ENCODE data around the gene LBX2. TPM values are rescaled to one million over a fixed set of nuclear protein-coding genes. Genes with fewer than 3 reads are reported as not detected.

Gene LBX2
- total RNA-seq (2014; rRNA removed; shearing (Covaris generic)) (0.24 TPM in 1 of 2 replicates, not detected in the other), polyA plus RNA-seq (2016; fragmentation: Nextera tagmentation; extraction: Ambion mirVana) (0.57 and 0.82 TPM in 2 replicates)
- long read RNA-seq, result 0 reads

GRCh38 chr2:74499267-74499939, at the start of gene LBX2:
TSS of gene LBX2 (minus strand) at chr2:74499603. CDS start at chr2:74499537, 66 bp downstream.
- H3K4me3 Mint-ChIP-seq, result peak within 1 kb of the TSS; percentile 77
- TF ChIP-seq CREB1 (CRISPR knock-in tag; IDR thresholded peaks at IDR 0.05; ENCODE audit: low read depth) (no peak), REST (IDR thresholded peaks at IDR 0.05; ENCODE audit: unreplicated experiment) (no peak), EZH2phosphoT487 (IDR thresholded peaks at IDR 0.05; ENCODE audit: unreplicated experiment) (peak; percentile 47), EZH2 (IDR thresholded peaks at IDR 0.05; ENCODE audit: low read depth, unreplicated experiment) (peak; percentile 62)
- H3K36me3 Mint-ChIP-seq (ENCODE audit: low read depth), result peaks cover 5% of the 10 kb centered on the region
- Histone ChIP-seq H3K9me2 (ENCODE audit: insufficient read depth) (no peaks in the 10 kb centered on the region), H3K36me3 (ENCODE audit: insufficient read depth) (no peaks in the 10 kb centered on the region), H3K27ac (ENCODE audit: low read depth) (no peak within 1 kb of the TSS), H4K20me1 (replicated peaks; ENCODE audit: insufficient read depth) (peaks cover 9% of the 10 kb centered on the region; the same call in 1 of the 2 replicates), H2AFZ (peak within 1 kb of the TSS; percentile 98), H3K4me1 (ENCODE audit: insufficient read depth) (peaks cover 49% of the 10 kb centered on the region), H3F3A (replicated peaks; ENCODE audit: low read depth) (peaks cover 42% of the 10 kb centered on the region), H3K4me3 (peak within 1 kb of the TSS; percentile 69), H3K4me2 (peak within 1 kb of the TSS; percentile 95), H3K27me3 (ENCODE audit: insufficient read depth) (peaks cover 100% of the 10 kb centered on the region), H3K79me2 (replicated peaks; ENCODE audit: insufficient read depth) (no peaks in the 10 kb centered on the region)
- no peak within 1 kb of the TSS for H3K27ac Mint-ChIP-seq
- peak; percentile 57 for DNase-seq (ENCODE audit: low spot score)
- peaks cover 93% of the 10 kb centered on the region for H3K27me3 Mint-ChIP-seq (ENCODE audit: insufficient read depth, low read depth, poor library complexity)
- no peaks in the 10 kb centered on the region for H3K9me3 Mint-ChIP-seq
- H3K4me1 Mint-ChIP-seq, result peaks cover 50% of the 10 kb centered on the region
- peak; percentile 7 for ATAC-seq

GRCh38 chr2:74548285-74548899, 49.0 kb upstream of the LBX2 start:
- peak overlapping the region; percentile 99 for H2AFZ ChIP-seq
- Mint-ChIP-seq H3K9me3 (peaks cover 3% of the 10 kb centered on the region; the same call in 1 of the 3 replicates), H3K4me3 (peak overlapping the region; percentile 87), H3K4me1 (peaks cover 26% of the 10 kb centered on the region), H3K27me3 (ENCODE audit: insufficient read depth, low read depth, poor library complexity) (peaks cover 54% of the 10 kb centered on the region), H3K27ac (peak overlapping the region; percentile 82), H3K36me3 (ENCODE audit: low read depth) (peaks cover 6% of the 10 kb centered on the region; the same call in 1 of the 3 replicates)
- peaks cover 9% of the 10 kb centered on the region for H3F3A ChIP-seq (replicated peaks; ENCODE audit: low read depth)
- H3K4me2 ChIP-seq, result peak overlapping the region; percentile 87
- ATAC-seq, result peak; percentile 18
- H3K27ac ChIP-seq (ENCODE audit: low read depth), result no peak overlapping the region
- peaks cover 22% of the 10 kb centered on the region for H3K4me1 ChIP-seq (ENCODE audit: insufficient read depth)
- peaks cover 87% of the 10 kb centered on the region for H3K27me3 ChIP-seq (ENCODE audit: insufficient read depth)
- no peak for TF ChIP-seq REST (IDR thresholded peaks at IDR 0.05; ENCODE audit: unreplicated experiment)
- peak; percentile 32 for TF ChIP-seq EZH2 (IDR thresholded peaks at IDR 0.05; ENCODE audit: low read depth, unreplicated experiment)
- peak; percentile 51 for DNase-seq (ENCODE audit: low spot score)
- no peaks in the 10 kb centered on the region for H3K9me2 ChIP-seq (ENCODE audit: insufficient read depth)
- peaks cover 5% of the 10 kb centered on the region; the same call in 1 of the 2 replicates for H3K79me2 ChIP-seq (replicated peaks; ENCODE audit: insufficient read depth)
- H3K4me3 ChIP-seq, result peak overlapping the region; percentile 84
- H3K36me3 ChIP-seq (ENCODE audit: insufficient read depth), result no peaks in the 10 kb centered on the region
- peaks cover 4% of the 10 kb centered on the region; the same call in 1 of the 2 replicates for H4K20me1 ChIP-seq (replicated peaks; ENCODE audit: insufficient read depth)
